ENCODE data around the gene CHMP5.
"Not testable (repeated sequence)": the region's sequence is repeated elsewhere in the genome, so short reads cannot be mapped to it uniquely, and the experiment has no call there.

CHMP5 gene

DNA sequence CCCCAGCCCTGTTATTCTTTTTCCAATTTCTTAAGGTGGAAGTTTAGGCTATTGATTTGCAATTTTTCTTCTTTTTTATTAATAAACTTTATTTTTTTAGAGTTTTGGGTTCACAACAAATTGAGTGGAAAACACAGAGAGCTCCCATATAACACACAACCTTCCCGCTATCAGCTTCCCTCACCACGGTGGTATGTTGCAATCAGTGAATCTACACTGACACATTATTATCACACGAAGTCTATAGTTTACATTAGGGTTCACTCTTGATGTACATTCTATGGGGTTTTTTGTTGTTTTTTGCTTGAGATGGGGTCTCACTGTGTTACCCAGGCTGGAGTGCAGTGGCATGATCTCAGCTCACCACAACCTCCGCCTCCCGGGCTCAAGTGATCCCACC lies 20.7 kb downstream of the CHMP5 start:
- DNase-seq = no peak

DNA sequence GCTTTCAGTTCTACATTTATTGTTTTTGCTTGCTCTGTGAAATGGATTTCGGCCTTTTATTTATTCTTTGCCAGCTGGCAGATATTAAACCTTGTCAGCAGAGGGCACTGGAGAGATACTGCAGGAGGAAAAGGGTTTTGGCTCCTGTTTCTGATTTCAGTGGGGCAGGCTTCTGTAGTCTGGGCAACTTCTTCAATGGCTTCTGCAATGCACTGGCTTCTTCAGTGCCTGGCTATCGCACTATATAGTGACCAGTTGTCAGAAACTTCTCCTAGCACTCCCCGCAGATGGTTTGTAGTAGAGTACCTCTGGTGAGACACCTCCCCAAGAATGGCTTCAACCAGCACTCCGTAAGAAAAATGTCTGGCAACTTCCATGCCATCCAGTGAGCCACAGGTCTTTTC lies 22.2 kb downstream of the CHMP5 start:
- no peak for DNase-seq

DNA sequence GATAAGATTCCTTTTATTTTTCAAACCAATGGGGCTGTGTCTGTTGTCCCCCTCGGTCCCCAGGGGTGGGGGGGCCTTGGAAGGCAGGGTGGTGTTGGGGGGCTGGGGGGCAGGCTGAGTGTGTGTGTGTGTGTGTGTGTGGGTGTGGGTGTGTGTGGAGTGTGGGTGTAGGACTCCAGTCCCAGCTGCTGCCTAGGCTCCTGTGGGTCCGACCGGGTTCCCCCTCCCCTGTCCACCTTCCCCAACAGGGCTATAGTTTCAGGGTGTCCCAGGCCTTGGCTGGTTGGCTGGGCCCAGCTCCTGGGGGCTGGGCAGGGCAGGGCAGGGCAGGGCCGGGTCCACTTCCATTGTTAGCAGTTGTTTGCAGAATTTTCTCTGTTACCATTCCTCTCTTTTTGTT lies 23.4 kb downstream of the CHMP5 start:
- no peak for DNase-seq

DNA sequence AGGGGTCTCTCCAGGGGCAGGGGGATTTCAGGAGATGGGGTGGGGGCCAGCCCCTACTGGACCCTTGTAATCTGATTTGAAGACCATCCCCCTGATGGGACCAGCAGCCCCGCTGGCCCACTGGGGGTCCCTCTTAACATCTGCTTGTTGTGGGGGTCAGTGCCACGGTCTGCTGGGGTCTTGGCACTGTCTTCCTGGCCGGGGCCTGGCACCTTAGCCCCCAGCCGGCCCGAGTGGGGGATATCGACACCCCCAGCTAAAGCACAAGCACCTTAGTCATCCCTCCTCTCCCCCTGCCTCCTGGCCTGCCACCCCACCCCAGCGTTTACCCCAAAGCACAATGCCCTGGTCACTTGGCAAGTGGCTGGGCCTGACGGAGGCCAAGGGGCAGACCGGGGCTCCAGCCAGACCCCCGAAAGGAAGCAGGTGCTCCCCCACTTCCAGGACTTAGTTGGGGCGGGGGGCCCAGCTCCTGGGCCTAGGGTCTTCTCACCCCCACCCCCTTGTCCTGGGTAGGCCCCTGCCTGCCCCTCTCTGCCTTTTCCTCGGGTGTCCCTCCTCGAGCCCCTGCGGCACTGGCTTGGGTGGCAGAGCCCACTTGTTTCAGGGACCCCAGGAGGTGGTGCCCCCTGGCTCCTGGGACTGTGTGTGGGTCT lies 24.1 kb downstream of the CHMP5 start:
- no peak for DNase-seq

DNA sequence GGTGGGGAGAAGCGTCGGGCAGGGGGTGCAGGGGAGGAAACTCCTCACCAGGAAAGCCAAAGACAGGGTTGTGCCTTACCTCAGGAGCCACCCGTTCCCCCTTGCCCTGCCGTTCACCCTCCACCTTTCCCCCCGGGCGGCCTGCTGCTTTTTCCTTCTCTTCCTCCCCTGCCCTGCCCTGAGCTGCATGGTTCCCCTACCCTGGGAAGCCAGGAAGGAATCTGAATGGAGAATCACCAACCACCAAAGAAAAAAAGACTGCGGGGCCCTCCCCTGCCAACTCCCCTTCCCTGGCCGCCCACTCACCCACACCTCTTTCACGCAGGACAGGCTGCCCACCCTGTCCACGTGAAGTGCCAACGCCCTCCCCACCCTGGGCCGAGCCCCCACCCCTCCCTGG lies 24.6 kb downstream of the CHMP5 start:
- DNase-seq = no peak

DNA sequence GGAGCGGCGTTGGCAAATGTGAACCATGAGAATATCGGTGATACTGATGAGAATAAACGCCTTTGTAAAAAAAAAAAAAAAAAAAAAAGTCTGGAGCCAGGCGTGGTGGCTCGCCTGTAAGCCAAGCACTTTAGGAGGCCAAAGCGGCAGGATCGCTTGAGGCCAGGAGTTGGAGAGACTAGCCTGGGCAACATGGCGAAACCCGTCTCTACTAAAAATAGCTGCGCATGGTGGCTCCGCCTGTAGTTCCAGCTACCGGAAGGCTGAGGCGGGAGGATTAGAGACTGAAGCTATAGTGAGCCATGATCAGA lies 25.0 kb downstream of the CHMP5 start:
- no peak for DNase-seq

DNA sequence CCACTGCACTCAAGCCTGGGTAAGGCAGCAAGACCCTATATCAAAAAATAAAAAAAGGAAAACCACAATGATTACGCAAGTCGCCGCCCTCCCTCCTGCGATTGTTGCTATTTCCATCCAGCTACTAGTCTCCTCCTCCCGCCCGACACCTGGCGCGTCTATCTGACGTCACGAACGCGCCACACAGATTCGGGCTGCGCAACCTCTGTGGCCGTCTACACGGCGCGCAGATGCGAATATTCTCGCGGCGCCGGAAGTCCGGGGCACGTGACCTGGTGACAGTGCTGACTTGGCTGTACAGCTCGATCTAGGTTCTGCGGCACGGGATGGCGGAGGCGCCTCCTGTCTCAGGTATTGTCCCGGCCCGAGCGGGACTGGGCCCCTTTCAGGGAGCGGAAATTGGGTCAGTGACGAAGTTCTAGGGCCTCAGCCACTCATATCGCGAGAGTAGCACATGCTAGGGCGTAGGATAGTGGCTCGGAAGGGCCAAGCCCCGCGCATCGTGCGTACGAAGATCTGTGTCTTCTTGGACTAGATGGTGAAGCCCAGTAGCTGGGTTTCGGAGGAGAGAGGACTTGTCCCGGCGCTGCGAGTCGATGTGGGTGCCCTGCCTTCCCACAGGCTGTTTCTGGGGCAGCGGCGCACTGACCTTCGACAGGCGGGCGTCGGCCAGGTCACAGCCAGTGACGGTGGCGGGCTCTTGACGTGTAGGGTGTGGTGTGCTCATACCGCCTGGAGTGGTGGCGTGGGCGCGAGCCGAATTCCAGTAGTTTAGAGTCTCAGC lies 25.6 kb downstream of the CHMP5 start, which contains the start of gene NFX1:
TSS of gene NFX1 (plus strand) at position 270 of the 784 bp plus-strand sequence. CDS start at position 327, 57 bp downstream.
- DNase-seq = peak; percentile 91

DNA sequence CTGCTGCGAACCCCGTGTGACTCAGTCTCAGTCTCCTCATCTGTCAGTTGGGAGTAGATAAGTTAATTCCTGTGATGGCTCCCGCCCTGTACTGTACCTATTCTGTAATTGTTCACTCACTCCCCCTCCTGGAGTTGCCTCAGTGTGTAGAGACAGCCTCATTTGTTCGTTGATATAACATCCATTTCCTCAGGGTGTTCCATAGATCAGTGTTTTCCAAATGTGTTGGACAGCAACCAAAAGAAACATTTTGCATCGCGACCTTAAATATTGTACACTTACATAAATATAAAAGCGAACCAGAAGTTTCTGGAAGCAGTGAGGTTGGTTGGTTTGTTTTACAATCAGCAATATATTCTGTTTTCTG lies 26.2 kb downstream of the CHMP5 start:
- no peak for DNase-seq

DNA sequence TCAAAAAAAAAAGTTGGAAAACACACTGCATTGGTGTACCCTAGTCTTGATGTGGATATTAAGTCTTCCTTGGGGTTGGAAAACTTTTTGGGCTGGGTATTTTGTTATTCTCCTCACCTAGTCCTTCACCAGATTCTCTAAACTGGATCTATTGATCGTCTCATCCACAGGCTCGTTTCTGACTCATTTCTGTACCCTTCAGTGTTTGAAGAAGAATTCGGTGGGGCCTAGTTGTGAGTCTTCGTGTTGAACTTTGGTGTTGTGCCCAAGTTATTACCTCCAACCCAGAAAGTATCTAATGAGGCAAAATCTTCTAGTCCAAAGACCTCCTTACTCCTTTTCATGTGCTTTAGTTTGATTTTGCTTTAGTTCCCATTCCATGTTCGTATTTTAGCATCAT lies 27.1 kb downstream of the CHMP5 start:
- no peak for DNase-seq

DNA sequence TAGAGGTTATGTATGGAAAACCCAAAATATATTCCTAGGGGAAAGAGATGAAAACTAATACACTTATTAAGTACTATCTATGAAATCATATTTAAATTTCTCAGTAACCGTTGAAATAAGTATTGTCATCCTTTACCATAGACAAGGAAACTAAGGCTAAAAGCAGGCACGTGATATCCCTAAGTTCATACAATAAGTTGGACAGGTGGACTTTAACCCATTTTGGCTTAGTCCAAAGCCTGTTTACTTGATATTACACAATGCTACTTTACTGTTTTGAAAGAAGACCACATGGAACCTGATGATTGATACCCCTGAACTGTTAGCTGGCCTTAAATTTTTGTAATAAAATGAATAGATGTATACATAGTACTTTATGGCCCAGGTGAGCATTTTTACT lies 28.9 kb downstream of the CHMP5 start:
- no peak for DNase-seq

DNA sequence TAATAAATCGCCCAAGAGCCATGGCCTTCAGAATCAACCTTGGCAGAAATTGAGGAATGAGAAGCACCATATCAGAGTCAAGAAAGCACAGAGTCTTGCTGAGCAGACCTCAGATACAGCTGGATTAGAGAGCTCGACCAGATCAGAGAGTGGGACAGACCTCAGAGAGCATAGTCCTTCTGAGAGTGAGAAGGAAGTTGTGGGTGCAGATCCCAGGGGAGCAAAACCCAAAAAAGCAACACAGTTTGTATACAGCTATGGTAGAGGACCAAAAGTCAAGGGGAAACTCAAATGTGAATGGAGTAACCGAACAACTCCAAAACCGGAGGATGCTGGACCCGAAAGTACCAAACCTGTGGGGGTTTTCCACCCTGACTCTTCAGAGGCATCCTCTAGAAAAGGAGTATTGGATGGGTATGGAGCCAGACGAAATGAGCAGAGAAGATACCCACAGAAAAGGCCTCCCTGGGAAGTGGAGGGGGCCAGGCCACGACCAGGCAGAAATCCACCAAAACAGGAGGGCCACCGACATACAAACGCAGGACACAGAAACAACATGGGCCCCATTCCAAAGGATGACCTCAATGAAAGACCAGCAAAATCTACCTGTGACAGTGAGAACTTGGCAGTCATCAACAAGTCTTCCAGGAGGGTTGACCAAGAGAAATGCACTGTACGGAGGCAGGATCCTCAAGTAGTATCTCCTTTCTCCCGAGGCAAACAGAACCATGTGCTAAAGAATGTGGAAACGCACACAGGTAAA lies 30.0 kb downstream of the CHMP5 start:
- DNase-seq = no peak

DNA sequence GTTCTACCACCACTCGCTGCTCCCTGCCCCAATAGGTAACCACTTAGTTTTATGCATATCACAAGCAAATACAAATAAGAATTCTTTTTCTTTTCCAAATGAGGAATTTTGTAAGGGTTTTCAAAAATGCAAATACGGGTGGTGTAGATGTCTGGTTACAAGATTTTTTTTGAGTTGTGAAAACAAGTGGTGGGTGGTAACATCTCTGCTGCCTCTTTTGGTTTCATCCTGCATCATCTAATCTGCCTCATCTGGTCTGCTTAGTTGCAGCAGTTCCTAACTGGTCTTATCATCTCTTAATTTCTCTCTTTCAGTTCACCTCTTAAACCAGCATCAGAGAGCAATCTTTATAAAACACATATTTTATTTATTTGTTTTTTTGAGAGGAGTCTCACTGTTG lies 30.7 kb downstream of the CHMP5 start:
- no peak for DNase-seq

DNA sequence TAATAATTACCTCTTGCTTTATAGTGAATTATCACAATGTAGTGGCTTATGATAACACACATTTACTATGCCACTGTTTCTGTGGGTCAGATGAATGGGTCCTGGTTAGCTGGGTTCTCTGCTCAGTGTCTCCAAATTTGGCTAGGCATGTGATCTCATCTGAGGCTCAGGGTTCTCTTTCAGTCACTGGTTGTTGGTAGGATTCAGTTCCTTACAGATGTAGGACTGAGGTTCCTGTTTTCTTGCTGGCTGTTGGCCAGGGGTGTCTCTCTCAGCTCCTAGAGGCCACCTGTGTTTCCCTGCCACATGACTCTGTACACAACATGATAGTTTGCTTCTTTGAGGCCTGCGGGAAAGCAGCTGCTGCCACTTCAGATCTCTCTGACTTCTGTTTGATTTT lies 32.6 kb downstream of the CHMP5 start:
- no peak for DNase-seq

DNA sequence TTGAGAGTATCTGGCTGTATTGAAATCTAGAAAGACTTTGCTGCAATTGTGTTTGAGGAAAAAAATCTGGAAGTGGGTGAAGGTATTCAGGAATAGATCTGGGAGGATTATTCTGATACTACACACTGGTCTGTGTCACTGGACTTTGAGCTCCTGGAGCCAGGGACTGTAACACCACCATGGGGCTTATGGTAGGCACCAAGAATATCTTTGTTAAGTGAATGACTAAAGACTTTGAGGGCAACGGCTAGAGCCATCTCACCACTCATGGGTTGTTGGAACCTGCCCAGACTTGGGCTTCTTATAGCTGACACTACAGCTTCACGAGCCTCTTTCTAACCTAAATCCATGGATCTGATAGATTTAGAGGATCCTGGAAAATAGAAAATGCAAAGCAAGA lies 35.7 kb downstream of the CHMP5 start:
- no peak for DNase-seq

DNA sequence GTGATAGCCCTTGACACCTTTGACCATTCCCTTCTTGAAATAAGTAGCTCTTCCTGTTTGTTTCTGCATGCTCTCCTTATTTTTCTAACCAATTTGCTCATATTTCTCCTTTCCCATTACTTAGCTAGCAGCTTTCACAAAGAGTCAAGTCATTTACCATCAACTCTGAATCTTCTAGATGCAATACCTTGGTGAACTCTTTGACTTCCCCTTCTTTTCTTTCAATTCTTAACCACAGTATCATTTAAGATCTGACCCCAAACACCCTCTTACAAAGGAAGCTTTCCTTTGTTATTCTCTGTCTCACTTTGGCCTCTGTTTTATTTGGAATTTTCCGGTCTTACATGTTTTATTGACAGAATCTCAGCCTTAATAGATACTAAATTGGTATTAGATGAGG lies 39.5 kb downstream of the CHMP5 start:
- DNase-seq = no peak

DNA sequence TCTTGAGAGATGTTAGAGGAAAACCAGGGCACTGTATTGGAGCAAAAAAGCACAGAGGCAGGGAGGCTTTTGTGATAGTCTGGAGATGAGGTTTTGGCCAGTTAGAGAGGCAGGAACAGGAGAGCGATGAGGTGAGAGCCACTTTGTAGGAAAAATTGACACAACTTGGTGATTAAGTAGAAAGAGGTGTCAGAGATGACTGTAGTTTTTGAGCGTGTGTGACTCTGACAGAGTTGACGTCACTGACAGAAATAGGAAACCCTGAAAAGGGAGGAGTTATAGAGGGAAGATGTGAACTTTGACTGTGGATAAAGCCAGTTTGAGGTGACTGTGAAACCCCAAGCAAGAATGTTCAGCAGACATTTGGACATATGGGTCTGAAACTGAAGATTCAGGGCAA lies 41.2 kb downstream of the CHMP5 start:
- no peak for DNase-seq

DNA sequence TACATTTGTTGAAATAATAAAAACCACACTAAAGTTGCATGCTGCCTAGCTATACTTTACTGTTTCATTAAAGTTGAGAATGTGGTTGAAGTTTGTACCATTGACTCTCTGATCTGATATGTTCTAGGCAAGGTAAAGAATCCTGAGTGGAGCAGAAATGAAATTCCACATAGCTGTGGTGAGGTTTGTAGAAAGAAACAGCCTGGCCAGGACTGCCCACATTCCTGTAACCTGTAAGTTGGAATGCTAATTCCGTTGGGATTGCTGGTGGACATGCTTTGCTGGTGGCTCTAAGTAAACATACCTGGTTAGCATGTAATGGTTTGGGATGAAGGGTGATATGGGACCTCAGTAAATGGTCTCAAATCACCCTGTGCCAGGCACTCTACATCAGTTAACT lies 42.2 kb downstream of the CHMP5 start:
- no peak for DNase-seq

DNA sequence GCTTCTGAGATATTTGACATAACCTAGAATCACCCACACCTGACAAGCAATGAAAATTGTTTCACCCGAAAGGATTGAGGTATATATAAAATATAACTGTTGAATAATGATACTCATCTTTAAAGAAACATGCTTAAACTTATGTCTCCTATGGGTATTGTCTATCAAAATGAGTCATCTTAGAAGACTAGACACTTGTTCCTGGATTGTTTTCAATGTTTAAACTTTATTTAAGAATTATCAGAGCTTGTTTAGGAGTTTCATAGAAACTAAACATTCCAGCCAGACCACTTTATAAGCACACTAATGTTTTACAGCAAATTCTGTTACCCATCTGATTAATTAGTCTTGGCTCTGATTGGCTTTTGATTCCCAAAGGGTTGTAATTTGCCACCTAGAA lies 45.1 kb downstream of the CHMP5 start:
- DNase-seq = no peak

DNA sequence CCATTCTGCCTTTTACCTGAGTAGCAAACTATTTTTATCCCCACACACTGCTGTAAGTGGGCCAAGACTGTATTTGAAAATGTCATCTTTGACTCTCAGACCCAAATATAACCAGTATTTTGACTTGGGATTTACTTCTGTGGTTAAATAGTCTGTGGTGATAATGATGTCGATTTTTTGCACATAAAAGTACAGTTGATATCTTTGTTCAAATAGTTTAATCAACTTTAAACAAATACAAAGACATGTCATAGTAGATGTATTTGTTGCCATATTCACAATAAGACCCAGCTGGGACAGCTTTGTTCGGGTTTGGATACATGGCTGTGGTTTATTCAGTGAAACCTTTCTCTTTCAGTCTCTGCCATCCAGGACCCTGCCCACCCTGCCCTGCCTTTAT lies 45.9 kb downstream of the CHMP5 start:
- DNase-seq = no peak

DNA sequence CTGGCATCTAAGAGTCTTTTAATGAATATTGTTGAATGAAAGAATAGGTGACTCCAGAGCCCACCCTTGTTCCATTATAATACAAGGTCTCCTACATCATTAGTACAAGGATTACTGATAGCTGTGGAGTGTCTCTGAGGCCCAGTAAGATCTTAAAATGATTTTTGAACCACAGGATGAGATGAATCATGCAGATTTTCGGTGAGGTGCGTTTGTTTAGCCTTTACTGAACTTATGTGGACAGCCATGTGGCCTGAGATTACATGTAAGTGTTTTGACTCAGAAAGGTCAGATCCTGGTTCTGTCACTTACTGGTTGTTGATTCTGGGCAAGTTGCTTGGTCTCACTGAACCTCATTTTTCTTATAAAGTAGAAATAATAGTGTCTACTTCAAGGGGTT lies 47.1 kb downstream of the CHMP5 start:
- DNase-seq = no peak

DNA sequence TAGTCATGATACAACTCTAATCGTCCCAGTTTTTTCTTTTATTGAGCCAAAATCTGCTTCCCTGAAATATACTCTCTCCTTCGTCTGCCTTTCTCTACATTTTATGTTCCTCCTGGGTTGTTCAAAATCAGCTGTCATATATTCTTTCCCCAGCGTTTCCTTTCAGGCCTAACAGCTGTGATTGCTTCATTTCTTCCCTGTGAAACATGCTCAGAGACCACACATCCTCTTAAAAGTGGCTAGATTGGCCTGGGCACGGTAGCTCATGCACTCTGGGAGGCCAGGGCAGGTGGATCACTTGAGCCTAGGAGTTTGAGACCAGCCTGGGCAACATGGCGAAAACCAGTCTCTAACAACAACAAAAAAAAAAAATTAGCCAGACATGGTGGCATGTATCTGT lies 50.5 kb downstream of the CHMP5 start:
- DNase-seq = no peak

DNA sequence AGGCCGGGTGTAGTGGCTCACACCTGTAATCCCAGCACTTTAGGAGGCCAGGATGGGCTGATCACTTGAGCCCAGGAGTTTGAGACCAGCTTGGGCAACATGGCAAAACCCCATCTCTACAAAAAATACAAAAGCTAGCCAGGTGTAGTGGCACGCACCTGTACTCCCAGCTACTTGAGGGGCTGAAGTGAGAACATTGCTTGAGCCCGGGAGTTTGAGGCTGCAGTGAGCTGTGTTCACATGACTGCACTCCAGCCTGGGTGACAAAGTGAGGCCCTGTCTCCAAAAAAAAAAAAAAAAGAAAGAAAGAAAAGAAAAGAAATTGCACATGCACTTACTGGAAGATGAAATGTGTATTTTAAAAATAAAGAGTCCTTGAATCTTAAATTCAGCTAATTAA lies 52.3 kb downstream of the CHMP5 start:
- DNase-seq = not testable (repeated sequence)

DNA sequence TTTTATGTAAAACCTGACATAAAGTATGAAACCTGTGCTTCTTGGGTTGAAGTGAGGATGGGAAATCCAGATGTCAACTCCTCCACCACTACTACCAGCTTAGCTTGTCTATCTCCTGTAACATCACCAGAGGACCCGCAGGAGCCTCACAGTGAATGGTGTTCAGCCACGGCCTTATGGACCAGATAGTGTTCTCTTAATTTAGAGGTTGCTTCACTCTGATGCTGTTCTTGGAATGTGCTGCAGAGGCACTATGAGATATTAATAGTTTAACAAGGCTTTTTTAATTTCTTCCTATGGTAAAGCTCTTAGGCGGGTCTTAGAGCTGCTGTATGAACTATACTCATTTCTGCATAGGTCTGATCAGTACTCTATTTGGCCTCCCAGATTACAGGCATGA lies 53.4 kb downstream of the CHMP5 start:
- DNase-seq = no peak

DNA sequence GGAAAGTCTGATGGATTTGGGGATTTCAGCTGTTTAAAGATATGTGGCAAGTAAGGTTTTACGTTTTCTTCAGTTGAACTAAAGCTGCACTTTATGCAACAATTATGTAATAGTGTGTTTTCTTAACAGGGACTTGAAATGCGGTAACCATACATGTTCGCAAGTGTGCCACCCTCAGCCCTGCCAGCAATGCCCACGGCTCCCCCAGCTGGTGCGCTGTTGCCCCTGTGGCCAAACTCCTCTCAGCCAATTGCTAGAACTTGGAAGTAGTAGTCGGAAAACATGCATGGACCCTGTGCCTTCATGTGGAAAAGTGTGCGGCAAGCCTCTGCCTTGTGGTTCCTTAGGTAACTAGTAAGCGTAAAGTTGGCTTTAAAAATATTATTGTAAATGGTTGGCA lies 53.9 kb downstream of the CHMP5 start:
- no peak for DNase-seq

DNA sequence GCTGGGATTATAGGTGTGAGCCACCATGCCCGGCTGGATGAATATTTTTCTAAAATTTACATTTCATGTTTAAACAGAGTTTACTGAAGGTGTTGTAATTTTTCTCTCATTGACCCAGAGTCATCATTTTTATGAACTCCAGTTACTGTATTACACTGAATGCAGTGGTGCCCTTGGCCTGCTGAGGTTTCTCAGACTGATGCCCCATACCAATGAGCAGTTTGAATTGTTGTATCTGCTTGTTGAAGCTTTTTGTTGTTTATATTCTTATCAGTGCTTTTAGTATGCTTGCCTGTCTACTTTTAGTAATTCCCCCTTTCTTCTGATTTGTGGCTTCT lies 55.4 kb downstream of the CHMP5 start:
- no peak for DNase-seq
